NCI-H2081 treated with DMSO at 0.1 percent for 48 hours (cell line): Measurements from ENCODE around the gene PEMT.
A peak's percentile ranks its signal among the peaks of the same experiment; 100 is the strongest.
"Not testable (repeated sequence)": the region's sequence is repeated elsewhere in the genome, so short reads cannot be mapped to it uniquely, and the experiment has no call there.

Experiments used
- DNase-seq: peaks from one replicate; lab custom pipeline; 2025; lab: John Stamatoyannopoulos, UW

PEMT gene, protein sequence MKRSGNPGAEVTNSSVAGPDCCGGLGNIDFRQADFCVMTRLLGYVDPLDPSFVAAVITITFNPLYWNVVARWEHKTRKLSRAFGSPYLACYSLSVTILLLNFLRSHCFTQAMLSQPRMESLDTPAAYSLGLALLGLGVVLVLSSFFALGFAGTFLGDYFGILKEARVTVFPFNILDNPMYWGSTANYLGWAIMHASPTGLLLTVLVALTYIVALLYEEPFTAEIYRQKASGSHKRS

DNA sequence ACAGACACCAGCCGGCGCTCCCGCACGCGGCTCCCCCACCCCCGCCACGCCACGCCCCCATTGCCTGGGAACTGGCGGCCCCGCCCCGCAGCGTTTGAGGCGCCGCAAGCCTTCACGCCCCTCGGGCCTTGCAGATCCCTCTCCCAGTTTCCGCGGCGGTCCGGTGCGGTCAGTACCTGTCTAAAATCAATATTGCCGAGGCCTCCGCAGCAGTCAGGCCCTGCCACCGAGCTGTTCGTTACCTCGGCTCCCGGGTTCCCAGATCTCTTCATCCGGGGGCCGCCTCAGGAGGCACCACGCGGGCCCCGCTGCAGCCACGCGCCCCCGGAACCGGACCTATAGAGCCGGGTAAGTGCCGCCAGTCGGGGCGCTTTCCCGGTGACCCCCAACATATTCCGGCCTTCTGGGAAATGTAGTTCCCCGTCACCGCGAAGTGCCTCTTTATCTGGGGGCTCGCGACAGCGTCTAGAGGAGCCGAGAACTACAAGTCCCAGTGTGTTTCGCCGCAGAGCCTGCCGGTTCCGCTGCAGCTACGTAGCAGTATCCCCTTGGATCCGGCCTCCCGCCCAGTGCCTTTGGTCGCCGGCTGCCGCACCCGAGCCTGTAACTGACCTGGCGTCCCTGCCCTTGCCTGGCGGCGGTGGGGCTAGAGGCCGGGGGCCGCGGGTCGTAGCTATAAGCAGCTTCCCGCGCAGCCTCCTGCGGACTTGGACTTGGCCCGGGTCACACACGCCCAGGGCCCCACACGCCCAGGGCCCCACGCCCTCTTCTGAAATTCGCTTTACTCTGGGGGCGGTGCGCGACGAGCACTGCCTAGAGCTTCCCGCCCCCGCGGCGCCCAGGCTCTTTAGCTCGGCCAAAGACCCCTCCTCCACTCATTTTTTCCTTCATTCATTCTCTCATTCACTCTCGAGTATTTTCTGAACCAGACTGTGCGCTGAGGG, at the start of gene PEMT:
PEMT (minus strand) TSS at position 354 of the 944 bp plus-strand sequence; CDS start at position 272, 82 bp downstream.
- DNase-seq: peak; percentile 80

DNA sequence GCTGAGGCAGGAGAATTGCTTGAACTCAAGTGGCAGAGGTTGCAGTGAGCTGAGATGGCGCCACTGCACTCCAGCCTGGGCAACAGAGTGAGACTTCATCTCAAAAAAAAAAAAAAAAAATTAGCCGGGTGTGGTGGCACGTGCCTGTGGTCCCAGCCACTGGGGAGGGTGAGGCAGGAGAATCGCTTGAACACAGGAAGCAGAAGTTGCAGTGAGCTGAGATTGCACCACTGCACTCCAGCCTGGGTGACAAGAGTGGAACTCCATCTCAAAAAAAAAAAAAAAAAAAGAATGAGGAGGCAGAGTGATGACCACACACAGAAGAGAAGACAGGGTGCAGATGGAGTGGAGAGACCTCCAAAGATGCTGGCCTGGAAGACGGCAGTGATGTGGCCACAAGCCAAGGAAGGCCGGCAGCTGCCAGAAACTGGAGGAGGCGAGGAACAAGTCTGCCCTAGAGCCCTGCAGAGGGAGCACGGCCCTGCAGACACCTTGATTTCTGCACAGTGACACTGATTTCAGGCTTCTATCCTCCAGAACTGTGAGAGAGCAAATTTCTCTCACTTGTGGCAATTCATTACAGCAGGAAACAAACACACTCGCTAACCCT, 48.3 kb upstream of the PEMT start:
- not testable (repeated sequence) for DNase-seq

DNA sequence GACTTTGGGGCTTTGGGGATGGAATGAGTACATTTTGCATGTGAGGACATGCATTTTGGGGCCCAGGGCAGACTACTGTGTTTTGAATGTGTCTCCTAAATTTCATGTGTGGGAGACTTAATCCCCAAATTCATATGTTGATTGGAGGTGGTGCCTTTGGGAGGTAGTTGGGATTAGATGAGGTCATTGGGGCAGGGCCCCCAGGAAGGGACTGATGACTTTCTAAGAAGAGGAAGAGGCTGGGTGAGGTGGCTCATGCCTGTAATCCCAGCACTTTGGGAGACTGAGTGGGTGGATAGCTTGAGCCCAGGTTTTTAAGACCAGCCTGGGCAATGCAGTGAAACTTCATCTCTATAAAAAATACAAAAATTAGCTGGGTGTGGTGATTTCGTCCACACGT, 47.0 kb upstream of the PEMT start:
- no peak for DNase-seq

DNA sequence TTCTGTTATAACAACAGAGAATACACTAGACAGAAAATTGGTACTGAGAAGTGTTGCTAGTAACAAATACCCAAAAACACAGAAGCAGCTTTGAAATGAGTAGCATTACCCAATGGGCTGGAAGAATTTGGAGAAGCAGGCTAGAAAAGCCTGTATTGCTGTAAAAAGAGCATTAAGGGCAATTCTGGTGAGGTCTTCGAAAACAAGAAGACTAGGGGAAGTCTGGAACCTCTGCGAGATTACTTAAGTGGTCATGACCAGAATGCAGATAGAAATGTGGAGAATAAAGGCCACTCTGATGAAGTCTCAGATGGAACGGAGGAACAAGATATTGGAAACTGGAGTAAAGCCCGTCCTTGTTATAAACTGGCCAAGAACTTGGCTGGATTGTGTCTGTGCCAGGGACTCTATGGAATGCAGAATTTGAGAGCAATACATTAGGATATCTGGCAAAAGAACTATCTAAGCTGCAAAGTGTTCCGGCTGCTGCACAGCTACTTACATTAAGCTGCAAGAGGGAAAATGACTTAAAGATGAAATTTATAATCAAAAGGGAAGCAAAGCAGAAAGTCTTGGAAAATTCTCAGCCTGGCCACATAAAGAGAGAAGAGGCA, 44.9 kb upstream of the PEMT start:
- no peak for DNase-seq

DNA sequence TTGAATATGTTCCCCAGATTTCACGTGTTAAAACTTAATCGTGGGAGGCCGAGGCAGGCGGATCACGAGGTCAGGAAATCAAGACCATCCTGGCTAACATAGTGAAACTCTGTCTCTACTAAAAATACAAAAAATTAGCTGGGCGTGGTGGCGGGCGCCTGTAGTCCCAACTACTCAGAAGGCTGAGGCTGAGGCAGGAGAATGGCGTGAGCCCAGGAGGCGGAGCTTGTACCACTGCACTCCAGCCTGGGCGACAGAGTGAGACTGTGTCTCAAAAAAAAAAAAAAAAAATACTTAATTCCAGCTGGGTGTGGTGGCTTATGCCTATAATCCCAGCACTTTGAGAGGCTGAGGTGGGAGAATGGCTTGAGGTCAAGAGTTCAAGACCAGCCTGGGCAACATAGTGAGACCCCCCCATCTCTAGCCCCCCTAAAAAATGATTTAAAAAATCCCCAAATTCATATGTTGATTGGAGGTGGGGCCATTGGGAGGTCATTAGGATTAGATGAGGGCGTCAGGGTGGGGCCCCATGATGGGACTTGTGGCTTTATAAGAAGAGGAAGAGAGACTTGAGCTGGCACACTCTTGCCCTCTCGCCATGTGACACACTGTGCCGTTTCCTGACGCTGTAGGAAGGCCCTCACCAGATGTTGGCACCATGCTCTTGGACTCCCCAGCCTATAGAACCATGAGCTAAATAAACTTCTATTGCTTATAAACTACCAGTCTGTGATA, 44.2 kb upstream of the PEMT start:
- not testable (repeated sequence) for DNase-seq

DNA sequence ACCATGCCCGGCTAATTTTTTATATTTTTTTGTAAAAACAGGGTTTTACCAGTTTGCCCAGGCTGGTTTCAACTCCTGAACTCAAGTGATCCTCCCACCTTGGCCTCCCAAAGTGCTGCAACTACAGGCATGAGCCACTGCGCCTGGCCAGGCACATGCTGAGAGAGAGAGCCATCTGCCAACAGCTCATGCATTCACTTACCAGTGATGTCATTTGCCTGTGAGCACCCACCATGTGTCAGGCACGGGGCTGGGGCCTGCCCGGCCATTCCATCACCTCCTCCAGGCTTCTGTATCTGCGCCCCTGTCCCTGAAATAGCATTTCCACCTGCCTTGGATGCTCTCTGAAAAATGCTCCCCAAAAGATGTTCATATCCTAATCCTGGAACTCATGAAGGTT, 43.6 kb upstream of the PEMT start:
- DNase-seq: no peak

DNA sequence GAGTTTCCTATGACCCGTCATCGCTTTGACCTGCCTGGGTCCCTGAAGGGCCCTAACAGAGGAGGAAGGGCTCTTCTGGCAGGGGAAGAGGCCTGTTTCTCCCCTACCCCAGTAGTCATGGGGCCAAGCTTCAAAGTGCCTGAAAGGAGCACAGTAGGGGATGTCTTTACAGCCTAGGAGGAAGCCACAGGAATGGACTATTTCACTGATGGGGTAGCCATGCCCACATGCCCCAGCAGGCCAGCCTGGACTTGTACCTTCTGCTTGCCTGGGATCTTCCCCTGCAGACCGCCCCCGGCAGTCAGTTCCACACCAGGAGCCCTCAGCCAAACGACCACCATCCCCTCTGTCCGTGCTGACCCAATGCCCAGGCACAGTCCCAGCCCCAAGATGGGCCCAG, 41.8 kb upstream of the PEMT start:
- no peak for DNase-seq

DNA sequence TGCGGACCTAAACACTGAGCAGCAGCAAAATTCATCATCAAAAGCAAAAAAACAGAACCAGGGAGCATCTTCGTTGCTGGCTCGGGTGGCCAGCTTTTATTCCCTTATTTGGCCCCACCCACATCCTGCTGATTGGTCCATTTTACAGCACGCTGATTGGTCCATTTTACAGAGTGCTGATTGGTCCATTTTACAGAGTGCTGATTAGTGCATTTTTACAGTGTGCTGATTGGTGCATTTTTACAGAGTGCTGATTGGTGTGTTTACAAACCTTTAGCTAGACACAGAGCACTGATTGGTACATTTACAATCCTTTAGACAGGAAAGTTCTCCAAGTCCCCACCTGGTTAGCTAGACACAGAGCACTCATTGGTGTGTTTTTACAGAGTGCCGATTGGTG, 41.2 kb upstream of the PEMT start:
- DNase-seq: not testable (repeated sequence)

DNA sequence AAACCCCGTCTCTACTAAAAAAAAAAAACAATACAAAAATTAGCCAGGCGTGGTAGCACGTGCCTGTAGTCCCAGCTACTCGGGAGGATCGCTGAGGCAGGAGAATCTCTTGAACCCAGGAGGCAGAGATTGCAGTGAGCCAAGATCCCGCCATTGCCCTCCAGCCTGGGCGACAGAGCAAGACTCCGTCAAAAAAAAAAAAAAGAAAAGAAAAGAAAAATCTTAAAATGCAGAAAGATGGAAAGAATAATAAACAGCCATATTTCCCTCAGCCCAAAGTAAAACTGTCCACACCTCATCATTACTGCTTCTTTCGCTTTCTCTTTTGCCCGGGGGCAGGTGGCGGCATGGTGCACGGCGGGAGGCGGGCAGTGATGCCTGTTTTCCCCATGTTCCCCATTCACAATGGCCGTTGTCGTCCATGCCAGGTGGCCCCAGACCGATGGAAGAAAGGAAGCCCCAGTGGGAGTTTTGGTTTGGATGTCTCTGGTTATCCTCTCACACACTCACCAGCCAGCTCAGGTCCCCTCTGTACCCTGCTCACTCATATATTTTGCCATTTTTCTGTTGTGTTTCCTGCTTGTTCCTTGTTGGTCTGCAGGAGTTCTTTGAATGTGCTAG, 37.0 kb upstream of the PEMT start:
- no peak for DNase-seq

DNA sequence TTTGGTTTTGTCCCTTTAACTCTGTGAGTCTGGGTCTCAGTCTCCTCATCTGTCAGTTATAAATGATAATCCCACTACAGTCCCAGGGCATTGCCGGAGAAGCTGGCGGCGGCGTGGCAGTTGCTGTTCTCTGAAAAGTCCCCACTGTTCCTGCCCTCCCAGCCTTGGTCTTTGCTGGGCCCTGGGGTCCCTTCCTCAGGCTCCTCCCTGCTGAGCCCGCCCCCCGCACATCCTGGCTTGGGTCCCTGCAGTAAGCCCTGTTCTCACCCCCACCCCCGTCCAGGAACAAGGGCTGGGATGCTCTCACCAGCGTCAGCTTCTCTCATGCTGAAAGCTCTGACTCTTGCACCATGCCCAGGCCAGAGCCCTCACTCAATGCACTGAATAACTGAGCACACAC, 35.3 kb upstream of the PEMT start:
- no peak for DNase-seq

DNA sequence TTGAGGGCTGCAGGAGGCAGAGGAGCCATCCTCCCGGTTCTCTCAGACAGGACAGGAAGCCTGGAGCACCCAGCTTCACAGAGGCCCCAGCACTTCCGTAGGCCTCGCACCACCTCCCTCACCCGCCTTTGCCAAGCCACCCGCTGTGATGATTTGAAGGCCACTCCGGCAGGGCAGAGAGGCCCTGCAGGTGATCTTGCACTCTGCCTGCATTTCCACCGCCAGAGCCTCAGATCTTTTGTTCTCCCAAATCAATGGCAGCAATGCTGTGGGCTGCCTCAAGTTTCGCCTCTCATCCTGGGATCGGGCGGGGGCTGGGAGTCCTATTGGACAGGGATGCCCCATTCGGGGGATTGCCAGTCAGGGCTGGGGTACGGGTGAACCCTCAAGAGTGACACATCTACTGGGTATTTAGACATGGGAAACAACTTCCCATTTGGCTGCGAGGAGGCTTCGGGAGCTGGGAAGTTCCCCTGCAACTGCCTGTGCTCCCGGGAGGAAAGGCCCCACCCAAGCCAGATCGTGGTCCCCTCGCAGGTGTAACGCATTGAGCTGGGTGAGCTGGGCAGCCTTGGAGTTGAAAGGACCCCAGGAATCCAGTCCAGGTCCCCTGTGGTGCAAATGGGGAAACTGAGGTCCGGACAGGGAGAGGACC, 34.8 kb upstream of the PEMT start:
- DNase-seq: no peak

DNA sequence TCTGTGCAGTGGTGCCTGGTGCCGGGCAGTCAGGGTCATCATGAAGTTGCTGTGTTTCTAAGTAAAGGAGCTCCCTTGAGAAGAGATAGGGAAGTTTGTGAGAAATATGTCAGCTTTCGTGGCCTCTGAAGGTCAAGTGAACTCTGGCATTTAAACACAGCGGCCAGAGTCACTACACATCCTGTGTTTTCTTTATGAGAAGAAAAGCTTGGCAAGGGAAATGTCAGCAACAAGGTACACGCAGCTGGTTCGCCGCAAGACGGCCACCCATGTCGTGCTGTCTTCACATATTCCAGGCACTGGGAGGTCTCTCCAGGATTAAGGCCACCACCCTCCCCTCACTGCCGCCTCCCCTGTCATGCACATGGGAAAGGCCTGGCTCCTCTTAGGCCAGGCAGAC, 33.2 kb upstream of the PEMT start:
- DNase-seq: no peak

DNA sequence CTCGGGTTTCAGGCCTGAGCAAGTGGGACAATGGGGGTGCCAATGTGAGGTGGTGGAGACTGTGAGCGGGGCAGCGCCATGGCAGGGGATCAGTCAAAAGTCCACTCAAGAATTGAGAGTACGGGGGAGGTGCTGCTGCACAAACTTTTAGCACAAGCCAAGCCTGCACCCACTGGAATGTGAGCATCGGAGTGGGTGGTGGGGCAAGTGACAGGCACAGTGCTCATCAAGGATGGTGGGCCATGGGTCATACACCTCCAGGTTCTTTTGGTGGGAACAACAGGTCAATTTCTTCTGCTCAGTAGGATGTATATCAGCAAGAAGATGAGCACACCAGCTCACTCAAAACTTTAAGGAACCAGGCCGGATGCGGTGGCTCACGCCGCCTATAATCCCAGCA, 32.4 kb upstream of the PEMT start:
- DNase-seq: no peak

DNA sequence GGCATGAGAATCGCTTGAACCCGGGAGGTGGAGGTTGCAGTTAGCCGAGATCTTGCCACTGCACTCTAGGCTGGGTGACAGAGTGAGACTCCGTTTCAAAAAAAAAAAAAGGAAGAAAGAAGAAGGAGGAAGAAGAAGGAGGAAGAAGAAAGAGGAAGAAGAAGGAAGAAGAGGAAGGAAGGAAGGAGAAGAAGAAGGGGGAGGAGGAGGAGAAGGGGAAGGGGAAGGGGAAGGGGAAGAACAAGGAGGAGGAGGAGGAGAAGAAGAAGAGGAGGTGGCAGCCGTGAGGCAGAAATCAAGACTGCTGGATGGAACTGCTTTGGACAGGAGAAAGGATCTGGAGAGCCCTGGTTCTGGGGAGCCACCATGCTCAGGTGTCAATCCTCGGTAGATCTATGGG, 29.7 kb upstream of the PEMT start:
- DNase-seq: no peak

DNA sequence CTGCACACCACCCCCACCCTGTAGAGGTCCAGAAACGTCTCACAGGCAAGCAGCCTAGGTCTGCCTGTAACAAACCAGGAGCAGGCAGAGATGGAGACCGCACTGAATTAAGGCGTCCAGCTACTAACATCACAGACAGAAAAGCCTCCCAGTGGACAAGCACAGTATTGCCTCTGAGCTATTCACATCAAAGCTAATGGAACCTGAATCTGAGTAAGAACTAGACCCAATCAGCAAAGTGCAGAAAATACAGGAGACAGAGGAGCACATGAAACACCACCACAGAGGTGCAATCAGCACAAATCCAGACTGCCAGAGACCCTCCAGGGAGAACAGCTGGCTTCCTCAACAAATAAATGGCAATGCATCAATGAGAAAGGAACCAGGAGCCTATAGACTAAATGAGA, 22.2 kb upstream of the PEMT start:
- DNase-seq: no peak

DNA sequence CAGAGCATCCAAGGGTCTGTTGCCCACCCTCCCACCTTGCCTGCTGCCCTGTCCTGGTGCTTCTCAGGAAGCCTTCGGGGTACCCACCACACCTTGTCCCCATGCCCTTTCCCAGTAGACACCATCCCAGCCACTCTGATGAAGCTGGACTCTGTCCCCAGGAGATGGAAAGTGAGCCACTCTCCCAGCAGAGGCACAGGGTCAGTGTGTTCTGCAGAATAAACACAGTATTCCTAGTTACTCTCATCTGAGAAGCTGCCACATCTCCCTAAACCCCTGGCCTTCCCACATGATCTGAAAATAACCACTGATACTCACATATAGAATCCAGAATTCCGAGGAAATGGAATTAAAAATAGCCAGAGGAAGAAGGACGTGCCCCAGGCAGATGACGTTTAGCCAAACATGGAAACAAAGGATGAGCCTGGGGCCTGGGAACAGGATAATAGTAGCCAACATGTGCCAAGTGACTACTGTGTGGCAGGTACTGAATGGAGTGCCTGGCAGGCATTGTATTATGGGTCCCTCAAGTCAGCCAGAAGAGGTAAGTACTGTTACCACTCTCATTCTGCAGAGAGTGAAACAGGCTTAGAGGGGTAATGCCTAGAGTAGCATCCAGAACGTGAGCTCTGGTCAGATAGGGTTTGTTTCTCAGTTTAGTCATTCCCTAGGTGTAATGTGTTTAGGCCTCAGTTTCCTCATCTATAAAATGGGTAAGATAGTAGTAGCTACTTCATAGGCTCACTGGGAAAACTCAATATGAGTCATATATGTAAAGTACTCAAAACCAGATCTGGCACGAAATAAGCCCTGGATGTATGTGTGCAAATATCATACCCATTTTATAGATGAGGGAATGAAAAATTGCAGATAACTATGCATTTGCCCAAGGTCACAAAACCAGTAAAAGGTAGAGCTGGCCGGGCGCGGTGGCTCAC, 20.8 kb upstream of the PEMT start:
- no peak for DNase-seq

DNA sequence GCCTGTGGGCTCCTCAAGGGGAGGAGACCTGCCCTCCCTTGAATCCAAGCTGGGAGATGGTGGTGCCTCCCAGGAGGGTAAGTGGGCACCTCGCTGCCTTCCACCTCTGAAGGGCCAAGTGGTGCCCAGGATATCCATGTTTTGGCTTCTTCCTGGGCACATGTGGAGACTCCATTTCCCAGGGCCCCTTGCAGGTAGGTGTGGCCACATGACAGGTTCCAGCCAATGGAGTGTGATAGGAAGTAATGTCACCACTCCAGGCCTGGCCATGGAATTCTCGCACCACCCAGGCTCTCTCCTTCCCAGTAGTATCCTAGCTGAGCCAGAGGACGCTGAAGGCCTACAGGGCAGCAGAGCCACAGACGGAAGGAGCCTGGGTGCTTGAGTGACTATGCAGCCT, 17.6 kb upstream of the PEMT start:
- DNase-seq: no peak

DNA sequence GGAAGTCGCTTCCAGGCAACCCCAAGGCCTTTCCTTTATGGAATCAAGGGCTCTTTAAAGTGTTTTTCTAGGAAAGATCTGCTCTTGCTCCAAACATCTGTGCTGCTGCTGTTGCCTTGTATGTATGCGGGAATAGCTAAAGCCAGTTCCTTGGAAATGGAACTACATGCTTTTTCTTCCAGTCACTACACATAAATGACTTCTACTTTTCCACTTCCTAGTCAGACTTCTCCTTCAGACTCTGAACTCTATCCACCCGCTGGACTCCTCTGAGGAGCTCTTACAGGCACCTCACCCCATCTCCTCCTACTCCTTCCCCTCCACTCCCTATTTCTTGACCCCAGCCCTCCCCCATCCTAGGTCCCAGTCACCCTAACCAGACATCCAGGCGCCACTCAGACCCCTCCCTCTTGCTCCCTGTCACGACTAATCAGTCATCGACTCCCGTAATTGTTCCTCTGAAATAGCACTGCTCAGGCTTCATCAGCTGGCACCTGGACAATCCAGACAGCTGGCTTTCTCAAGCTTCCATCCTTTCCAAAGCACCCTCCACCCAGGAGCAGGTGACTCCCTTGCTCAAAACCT, 15.0 kb upstream of the PEMT start:
- DNase-seq: no peak

DNA sequence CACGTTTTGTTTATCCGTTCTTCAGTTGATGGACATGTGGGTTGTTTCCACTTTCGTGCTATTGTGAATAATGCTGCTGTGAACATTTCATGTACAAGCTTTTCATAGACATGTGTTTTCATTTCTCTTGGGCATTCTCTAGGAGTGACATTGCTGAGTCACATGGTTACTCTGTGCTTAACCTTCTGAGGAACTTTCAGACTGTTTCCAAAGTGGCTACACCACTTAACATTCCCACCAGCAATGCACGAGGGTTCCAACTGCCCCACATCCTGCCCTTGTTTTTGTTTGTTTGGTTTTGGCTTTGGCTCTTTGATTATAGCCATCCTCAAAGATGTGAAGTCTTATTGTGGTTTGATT, 14.2 kb upstream of the PEMT start:
- DNase-seq: no peak
